GM21737 (cell line): ENCODE data around the gene ADAMTS13.

Experiments
- ATAC-seq: cut with Tn5 transposase; IDR thresholded peaks from one replicate; pipeline ENCODE4 v1.9.1; 2021; ENCODE audit warnings: mild to moderate bottlenecking, moderate library complexity; ENCODE audit not compliant: unreplicated experiment

ADAMTS13 gene

GRCh38 chr9:133487331-133487725, 65.2 kb downstream of the ADAMTS13 start:
- ATAC-seq: no peak

GRCh38 chr9:133488686-133489252, 66.6 kb downstream of the ADAMTS13 start:
- no peak for ATAC-seq

- ATAC-seq: no peak
These were observed 67.4 kb downstream of the ADAMTS13 start for GRCh38 chr9:133489253-133490190.

- ATAC-seq: no peak
These were observed 68.1 kb downstream of the ADAMTS13 start for GRCh38 chr9:133490201-133490681.

GRCh38 chr9:133490865-133491655, 68.9 kb downstream of the ADAMTS13 start:
- no peak for ATAC-seq

- ATAC-seq: no peak
These were observed 69.4 kb downstream of the ADAMTS13 start for GRCh38 chr9:133491656-133491925.

- no peak for ATAC-seq
These were observed 70.2 kb downstream of the ADAMTS13 start for GRCh38 chr9:133492061-133493021.

- ATAC-seq: no peak
These were observed 71.3 kb downstream of the ADAMTS13 start for GRCh38 chr9:133493428-133493827.

- no peak for ATAC-seq
These were observed 71.8 kb downstream of the ADAMTS13 start for GRCh38 chr9:133493845-133494540.

- no peak for ATAC-seq
These were observed 72.6 kb downstream of the ADAMTS13 start for GRCh38 chr9:133494636-133495326.

- ATAC-seq: no peak
These were observed 73.4 kb downstream of the ADAMTS13 start for GRCh38 chr9:133495327-133496293.

GRCh38 chr9:133496861-133497842, 75.0 kb downstream of the ADAMTS13 start:
- no peak for ATAC-seq

GRCh38 chr9:133499132-133499891, 77.1 kb downstream of the ADAMTS13 start:
- ATAC-seq: no peak

- ATAC-seq: no peak
These were observed 77.7 kb downstream of the ADAMTS13 start for GRCh38 chr9:133499892-133500270.

- no peak for ATAC-seq
These were observed 79.9 kb downstream of the ADAMTS13 start for GRCh38 chr9:133502112-133502511.

GRCh38 chr9:133505186-133505830, 83.1 kb downstream of the ADAMTS13 start:
- no peak for ATAC-seq
